Breast epithelium (tissue), 3 donors: Measurements from ENCODE around the gene SYNE1.

Experiments
- CTCF ChIP-seq, 3 donors: fragments of 450-650 bp; IDR thresholded peaks; one replicate each; pipeline ENCODE4 v1.5.1; 2016 to 2017; ENCODE audit warnings: antibody characterized with exemption in 3 of 3, mild to moderate bottlenecking in 3 of 3, moderate library complexity in 3 of 3
- POLR2AphosphoS5 ChIP-seq, 3 donors: sonication (generic); formaldehyde crosslinking; IDR thresholded peaks; one replicate each; pipeline ENCODE4 v1.6.1; 2017; ENCODE audit warnings: antibody characterized with exemption in 3 of 3

- no peak for TF ChIP-seq CTCF (IDR thresholded peaks at IDR 0.05)
- no peak for TF ChIP-seq POLR2AphosphoS5 (IDR thresholded peaks at IDR 0.05)
Observed at GRCh38 chr6:152391179-152391880, 245.8 kb downstream of the SYNE1 start.
